Measurements from ENCODE around the gene SRBD1. TPM values are rescaled to one million over a fixed set of nuclear protein-coding genes. Genes with fewer than 3 reads are reported as not detected.

Gene SRBD1
- total RNA-seq, 2 donors from 2014 or later = 19.0 to 22.3 TPM

DNA sequence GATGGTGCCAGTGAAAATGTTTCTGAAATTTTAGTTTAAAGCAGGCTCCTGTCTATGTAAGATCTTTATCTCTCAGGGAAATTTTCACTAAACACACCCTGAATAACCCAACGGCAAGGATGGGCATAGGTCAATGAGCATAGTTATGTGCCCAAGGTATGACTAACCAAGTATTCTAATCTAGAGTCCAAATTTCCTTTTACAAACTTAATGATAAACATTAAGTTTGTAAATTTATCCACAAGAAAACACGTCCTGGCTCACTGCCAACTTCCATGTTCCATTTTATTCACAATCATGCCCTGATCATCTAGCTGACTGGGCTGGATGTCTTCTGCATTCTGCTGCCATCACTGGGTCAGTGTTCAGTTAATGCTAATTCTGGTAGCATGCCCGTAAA, 151.2 kb downstream of the SRBD1 start:
- no peaks in the 10 kb centered on the region for H3K27me3 ChIP-seq (replicated peaks; ENCODE audit: insufficient read depth)
- DNase-seq (ENCODE audit: low spot score) = no peak
- peak overlapping the region in 1 of 2 donors; percentile 73 for H3K27ac ChIP-seq
- no peak overlapping the region for H3K4me3 ChIP-seq
- no peaks in the 10 kb centered on the region for H3K36me3 ChIP-seq
- peaks cover 12 to 23% of the 10 kb centered on the region in 2 donors for H3K4me1 ChIP-seq (ENCODE audit: control insufficient read depth in 1 of 2, low read depth in 2 of 2)
- ATAC-seq (ENCODE audit: insufficient number of reproducible peaks, low FRiP score, low read depth) = no peak
- H3K9me3 ChIP-seq = no peaks in the 10 kb centered on the region
- TF ChIP-seq, protein P1, sequence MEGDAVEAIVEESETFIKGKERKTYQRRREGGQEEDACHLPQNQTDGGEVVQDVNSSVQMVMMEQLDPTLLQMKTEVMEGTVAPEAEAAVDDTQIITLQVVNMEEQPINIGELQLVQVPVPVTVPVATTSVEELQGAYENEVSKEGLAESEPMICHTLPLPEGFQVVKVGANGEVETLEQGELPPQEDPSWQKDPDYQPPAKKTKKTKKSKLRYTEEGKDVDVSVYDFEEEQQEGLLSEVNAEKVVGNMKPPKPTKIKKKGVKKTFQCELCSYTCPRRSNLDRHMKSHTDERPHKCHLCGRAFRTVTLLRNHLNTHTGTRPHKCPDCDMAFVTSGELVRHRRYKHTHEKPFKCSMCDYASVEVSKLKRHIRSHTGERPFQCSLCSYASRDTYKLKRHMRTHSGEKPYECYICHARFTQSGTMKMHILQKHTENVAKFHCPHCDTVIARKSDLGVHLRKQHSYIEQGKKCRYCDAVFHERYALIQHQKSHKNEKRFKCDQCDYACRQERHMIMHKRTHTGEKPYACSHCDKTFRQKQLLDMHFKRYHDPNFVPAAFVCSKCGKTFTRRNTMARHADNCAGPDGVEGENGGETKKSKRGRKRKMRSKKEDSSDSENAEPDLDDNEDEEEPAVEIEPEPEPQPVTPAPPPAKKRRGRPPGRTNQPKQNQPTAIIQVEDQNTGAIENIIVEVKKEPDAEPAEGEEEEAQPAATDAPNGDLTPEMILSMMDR (IDR thresholded peaks at IDR 0.05) = no peak

DNA sequence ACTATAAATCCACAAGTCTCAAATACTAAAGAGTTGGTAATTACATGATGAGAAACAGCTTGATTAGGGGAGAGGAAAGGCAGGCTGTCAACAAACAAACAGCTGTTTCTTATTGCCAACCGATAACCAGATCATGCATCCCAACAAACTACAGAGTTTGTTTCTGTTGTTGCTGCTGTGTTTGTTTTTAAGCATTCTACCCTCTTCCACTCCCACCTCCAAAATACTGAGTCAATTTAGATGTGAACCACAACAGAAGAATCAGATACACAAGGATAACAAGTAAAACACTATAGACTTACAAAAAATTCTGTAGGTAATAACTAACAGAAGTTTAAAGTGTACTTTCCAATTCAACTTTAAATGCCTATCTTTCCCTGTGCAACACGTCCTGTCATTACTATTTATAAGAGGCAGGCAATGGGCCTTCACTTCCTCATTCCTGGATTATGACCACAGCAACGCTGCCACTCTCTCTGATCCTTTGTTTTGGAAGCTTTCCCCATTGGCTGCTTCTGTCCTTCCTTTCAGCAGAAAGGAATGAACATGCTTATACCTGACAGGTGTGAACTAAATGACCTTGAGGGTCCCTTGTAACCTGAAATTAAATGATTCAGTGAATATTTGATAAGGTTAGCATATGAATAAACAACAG, 152.0 kb downstream of the SRBD1 start:
- Histone ChIP-seq H3K27me3 (replicated peaks; ENCODE audit: insufficient read depth) (no peaks in the 10 kb centered on the region), H3K9me3 (no peaks in the 10 kb centered on the region), H3K27ac (peak overlapping the region; percentile 64 to 73), H3K36me3 (no peaks in the 10 kb centered on the region), H3K4me3 (no peak overlapping the region), H3K4me1 (ENCODE audit: control insufficient read depth in 1 of 2, low read depth in 2 of 2) (peaks cover 12 to 23% of the 10 kb centered on the region in 2 donors)
- DNase-seq (ENCODE audit: low spot score) (peak; percentile 9), ATAC-seq (ENCODE audit: insufficient number of reproducible peaks, low FRiP score, low read depth) (peak; percentile 76)
- TF ChIP-seq, protein P1 (IDR thresholded peaks at IDR 0.05) = no peak

DNA sequence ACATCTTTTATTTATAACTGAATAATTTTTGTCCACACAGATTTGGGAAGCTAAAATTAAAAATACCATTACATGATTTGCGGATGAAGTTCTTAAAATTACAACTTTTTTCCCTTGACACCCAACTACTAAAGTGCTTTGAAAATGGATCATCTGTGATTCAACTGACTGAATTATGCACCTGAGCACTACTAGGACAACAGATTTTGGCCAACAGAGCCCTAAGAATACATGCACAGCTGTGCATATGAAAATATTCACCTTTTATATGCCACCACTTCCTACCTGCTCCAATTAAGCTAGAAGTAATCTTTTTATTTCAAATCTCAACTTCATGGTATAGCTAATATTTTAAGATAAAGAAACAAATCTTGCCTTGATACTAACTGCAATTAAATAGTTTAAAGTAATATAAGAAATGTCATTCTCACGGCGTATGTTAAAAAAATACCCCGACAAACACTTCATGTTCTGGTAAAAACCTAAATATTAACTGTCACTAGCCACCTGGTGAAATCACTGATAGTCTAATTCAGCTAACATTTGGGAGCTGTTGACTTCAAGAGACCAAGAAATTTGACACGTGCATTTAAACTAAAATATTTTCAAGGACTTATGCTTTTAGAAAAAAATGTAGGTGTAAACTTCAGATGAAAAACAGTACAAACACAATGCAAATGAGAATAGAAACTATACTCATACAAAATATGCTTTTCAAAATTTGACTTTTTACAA, 153.7 kb downstream of the SRBD1 start:
- Histone ChIP-seq H3K36me3 (no peaks in the 10 kb centered on the region), H3K4me1 (ENCODE audit: control insufficient read depth in 1 of 2, low read depth in 2 of 2) (peaks cover 17 to 38% of the 10 kb centered on the region in 2 donors), H3K9me3 (no peaks in the 10 kb centered on the region), H3K27me3 (replicated peaks; ENCODE audit: insufficient read depth) (no peaks in the 10 kb centered on the region), H3K27ac (no peak overlapping the region), H3K4me3 (no peak overlapping the region)
- no peak for DNase-seq (ENCODE audit: low spot score)
- TF ChIP-seq, protein P1 (IDR thresholded peaks at IDR 0.05) = no peak
- no peak for ATAC-seq (ENCODE audit: insufficient number of reproducible peaks, low FRiP score, low read depth)

DNA sequence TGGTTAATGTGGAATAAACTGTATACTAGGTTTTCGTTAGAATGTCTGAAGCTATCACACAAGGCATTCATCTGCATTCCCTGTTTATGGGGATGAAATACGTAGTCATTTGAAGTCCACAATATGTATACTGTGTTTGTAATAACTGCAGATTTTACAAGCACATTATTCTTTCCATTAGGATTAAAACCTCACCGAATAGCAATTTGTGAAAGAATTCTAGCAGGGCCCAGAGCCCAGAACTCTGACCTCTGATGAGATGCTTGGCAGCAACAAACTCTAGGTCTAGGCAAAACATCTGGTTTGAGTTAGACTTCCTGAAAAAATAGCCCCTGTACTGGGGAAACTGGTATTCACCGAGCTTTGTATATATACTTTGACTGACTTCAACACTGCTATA, 158.2 kb downstream of the SRBD1 start:
- TF ChIP-seq, protein P1 (IDR thresholded peaks at IDR 0.05) = no peak
- Histone ChIP-seq H3K4me1 (ENCODE audit: control insufficient read depth in 1 of 2, low read depth in 2 of 2) (peaks cover 17 to 40% of the 10 kb centered on the region in 2 donors), H3K4me3 (peak overlapping the region; percentile 13), H3K27me3 (replicated peaks; ENCODE audit: insufficient read depth) (no peaks in the 10 kb centered on the region), H3K27ac (peak overlapping the region; percentile 44 to 76), H3K36me3 (no peaks in the 10 kb centered on the region), H3K9me3 (no peaks in the 10 kb centered on the region)
- ATAC-seq (ENCODE audit: insufficient number of reproducible peaks, low FRiP score, low read depth) (no peak), DNase-seq (ENCODE audit: low spot score) (no peak)

DNA sequence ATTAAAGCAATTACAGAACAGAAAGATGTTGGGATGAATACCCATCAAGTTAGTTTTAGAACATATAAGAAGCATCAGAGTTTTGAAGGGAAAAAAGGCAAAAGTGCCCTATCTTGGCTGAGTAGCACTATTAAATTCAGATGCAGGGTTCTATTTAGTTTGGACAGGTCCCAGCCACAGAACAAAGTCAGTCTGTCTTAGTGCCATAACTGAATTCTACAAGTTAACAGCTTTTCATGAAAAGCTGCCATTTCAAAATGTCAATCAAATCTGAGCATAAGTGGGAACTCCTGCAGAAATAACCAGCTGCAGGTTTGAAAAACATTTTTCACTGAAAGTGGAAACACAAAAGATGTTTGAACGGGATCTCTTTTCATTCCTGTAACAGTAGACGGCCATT, 160.4 kb downstream of the SRBD1 start:
- Histone ChIP-seq H3K4me3 (no peak overlapping the region), H3K27ac (no peak overlapping the region), H3K36me3 (no peaks in the 10 kb centered on the region), H3K9me3 (no peaks in the 10 kb centered on the region), H3K4me1 (ENCODE audit: control insufficient read depth in 1 of 2, low read depth in 2 of 2) (peaks cover 11 to 33% of the 10 kb centered on the region in 2 donors), H3K27me3 (replicated peaks; ENCODE audit: insufficient read depth) (no peaks in the 10 kb centered on the region)
- ATAC-seq (ENCODE audit: insufficient number of reproducible peaks, low FRiP score, low read depth) = no peak
- no peak for DNase-seq (ENCODE audit: low spot score)
- TF ChIP-seq, protein P1 (IDR thresholded peaks at IDR 0.05) = no peak

All from thoracic aorta (tissue), 2 donors.